Measurements from ENCODE around the gene NLGN3.
"Not testable (repeated sequence)": the region's sequence is repeated elsewhere in the genome, so short reads cannot be mapped to it uniquely, and the experiment has no call there.

Gene NLGN3

GRCh38 chrX:71166461-71166860 is 21.8 kb downstream of the NLGN3 start:
- DNase-seq: no peak
- in situ Hi-C loops (cut with MboI; ENCODE audit: low pct_unique_long_range_greater_than_20kb, low sequenced_read_pairs): loop anchor here (25.0 kb wide), 1 partner anchor 404 kb away; no protein-coding TSS in a partner anchor

GRCh38 chrX:71167031-71167781 is 22.6 kb downstream of the NLGN3 start:
- no peak for DNase-seq
- in situ Hi-C loops (cut with MboI; ENCODE audit: low pct_unique_long_range_greater_than_20kb, low sequenced_read_pairs): loop anchor here (25.0 kb wide), 1 partner anchor 405 kb away; no protein-coding TSS in a partner anchor

- in situ Hi-C loops (cut with MboI; ENCODE audit: low pct_unique_long_range_greater_than_20kb, low sequenced_read_pairs): loop anchor here (25.0 kb wide), 1 partner anchor 406 kb away; no protein-coding TSS in a partner anchor
- DNase-seq: no peak
Measured at GRCh38 chrX:71168134-71168533, 23.5 kb downstream of the NLGN3 start.

GRCh38 chrX:71169586-71169985 is 24.9 kb downstream of the NLGN3 start:
- in situ Hi-C loops (cut with MboI; ENCODE audit: low pct_unique_long_range_greater_than_20kb, low sequenced_read_pairs): loop anchor here (25.0 kb wide), 1 partner anchor 407 kb away; no protein-coding TSS in a partner anchor
- DNase-seq: no peak

GRCh38 chrX:71170660-71171059 is 26.0 kb downstream of the NLGN3 start:
- in situ Hi-C loops (cut with MboI; ENCODE audit: low pct_unique_long_range_greater_than_20kb, low sequenced_read_pairs): loop anchor here (25.0 kb wide), 1 partner anchor 408 kb away; no protein-coding TSS in a partner anchor

GRCh38 chrX:71171110-71171801 is 26.6 kb downstream of the NLGN3 start:
- in situ Hi-C loops (cut with MboI; ENCODE audit: low pct_unique_long_range_greater_than_20kb, low sequenced_read_pairs): loop anchor here (25.0 kb wide), 1 partner anchor 409 kb away; no protein-coding TSS in a partner anchor
- DNase-seq: peak; percentile 86

More at GRCh38 chrX:71170660-71171059, 26.0 kb downstream of the NLGN3 start:
- peak; percentile 6 for DNase-seq

- in situ Hi-C loops (cut with MboI; ENCODE audit: low pct_unique_long_range_greater_than_20kb, low sequenced_read_pairs): loop anchor here (25.0 kb wide), 1 partner anchor 411 kb away; no protein-coding TSS in a partner anchor
- no peak for DNase-seq
Measured at GRCh38 chrX:71173440-71173839, 28.8 kb downstream of the NLGN3 start.

- in situ Hi-C loops (cut with MboI; ENCODE audit: low pct_unique_long_range_greater_than_20kb, low sequenced_read_pairs): loop anchor here (25.0 kb wide), 1 partner anchor 412 kb away; no protein-coding TSS in a partner anchor
- DNase-seq: no peak
Measured at GRCh38 chrX:71174795-71175194, 30.2 kb downstream of the NLGN3 start.

GRCh38 chrX:71175531-71175930 is 30.9 kb downstream of the NLGN3 start:
- in situ Hi-C loops (cut with MboI; ENCODE audit: low pct_unique_long_range_greater_than_20kb, low sequenced_read_pairs): no loop called here

GRCh38 chrX:71177327-71177726 is 32.7 kb downstream of the NLGN3 start:
- in situ Hi-C loops (cut with MboI; ENCODE audit: low pct_unique_long_range_greater_than_20kb, low sequenced_read_pairs): no loop called here
- DNase-seq: no peak

More at GRCh38 chrX:71175531-71175930, 30.9 kb downstream of the NLGN3 start:
- no peak for DNase-seq

- in situ Hi-C loops (cut with MboI; ENCODE audit: low pct_unique_long_range_greater_than_20kb, low sequenced_read_pairs): no loop called here
- peak; percentile 86 for DNase-seq
Measured at GRCh38 chrX:71178908-71179307, 34.3 kb downstream of the NLGN3 start.

GRCh38 chrX:71180579-71181265 is 36.1 kb downstream of the NLGN3 start:
- in situ Hi-C loops (cut with MboI; ENCODE audit: low pct_unique_long_range_greater_than_20kb, low sequenced_read_pairs); DNase-seq: not testable (repeated sequence)

GRCh38 chrX:71181558-71181909 is 36.9 kb downstream of the NLGN3 start:
- no peak for DNase-seq

GRCh38 chrX:71181910-71182799 is 37.5 kb downstream of the NLGN3 start:
- in situ Hi-C loops (cut with MboI; ENCODE audit: low pct_unique_long_range_greater_than_20kb, low sequenced_read_pairs): no loop called here
- DNase-seq: peak; percentile 98

More at GRCh38 chrX:71181558-71181909, 36.9 kb downstream of the NLGN3 start:
- in situ Hi-C loops (cut with MboI; ENCODE audit: low pct_unique_long_range_greater_than_20kb, low sequenced_read_pairs): no loop called here

GRCh38 chrX:71182871-71183270 is 38.2 kb downstream of the NLGN3 start:
- in situ Hi-C loops (cut with MboI; ENCODE audit: low pct_unique_long_range_greater_than_20kb, low sequenced_read_pairs): no loop called here
- DNase-seq: no peak

GRCh38 chrX:71183341-71183740 is 38.7 kb downstream of the NLGN3 start:
- DNase-seq: no peak
- in situ Hi-C loops (cut with MboI; ENCODE audit: low pct_unique_long_range_greater_than_20kb, low sequenced_read_pairs): no loop called here

- in situ Hi-C loops (cut with MboI; ENCODE audit: low pct_unique_long_range_greater_than_20kb, low sequenced_read_pairs): no loop called here
- DNase-seq: no peak
Measured at GRCh38 chrX:71184092-71184491, 39.5 kb downstream of the NLGN3 start.

GRCh38 chrX:71184803-71185495 is 40.3 kb downstream of the NLGN3 start:
- in situ Hi-C loops (cut with MboI; ENCODE audit: low pct_unique_long_range_greater_than_20kb, low sequenced_read_pairs): no loop called here

More at GRCh38 chrX:71184803-71185495, 40.3 kb downstream of the NLGN3 start:
- DNase-seq: no peak

Data from KBM-7 (cell line).